Urinary bladder (tissue), 4 donors: Measurements from ENCODE around the gene KCNH2. TPM values are rescaled to one million over a fixed set of nuclear protein-coding genes. Genes with fewer than 3 reads are reported as not detected.

Experiments used
- DNase-seq: peaks from one replicate; pipeline ENCODE4 v3.0.0-alpha.2; 2015; ENCODE audit errors: extremely low spot score
- H3K27ac ChIP-seq: one replicate; pipeline ENCODE4 v1.5.1; 2013; ENCODE audit warnings: low read depth, mild to moderate bottlenecking, moderate library complexity
- H3K36me3 ChIP-seq: one replicate; pipeline ENCODE4 v1.6.1; 2013; ENCODE audit warnings: mild to moderate bottlenecking, moderate library complexity; ENCODE audit not compliant: insufficient read depth
- H3K4me1 ChIP-seq: one replicate; pipeline ENCODE4 v1.6.1; 2013; ENCODE audit warnings: mild to moderate bottlenecking, moderate library complexity; ENCODE audit not compliant: insufficient read depth
- H3K4me3 ChIP-seq: one replicate; pipeline ENCODE4 v1.5.1; 2013; ENCODE audit warnings: low read depth, low read length
- WGBS: extraction: QIAGEN DNeasy Blood & Tissue Kit; methylation state at CpG from one replicate; pipeline ENCODE4 v1.1.7; 2013; 5-methylcytosine and 5-hydroxymethylcytosine counted together
- polyA plus RNA-seq: library from polyadenylated mRNA; stranded (reverse); fragments of 200-250 nt; gene quantifications from one replicate; pipeline ENCODE4 v1.2.3, GENCODE V29; 2013
- total RNA-seq: library from RNA; depleted of rRNA; stranded (reverse); fragments of >200 nt; gene quantifications from one replicate; pipeline ENCODE4 v1.2.3, GENCODE V29; 2014
- donor health status: healthy with polysubstance abuse.
- donor health status: healthy.

KCNH2 gene
- total and polyA plus RNA-seq, 2 donors, result 9.9 to 48.5 TPM

GRCh38 chr7:151008511-151009323 is 30.6 kb upstream of the KCNH2 start:
- Histone ChIP-seq H3K4me1 (no peaks in the 10 kb centered on the region), H3K4me3 (peak overlapping the region; percentile 8), H3K27ac (no peak overlapping the region), H3K36me3 (no peaks in the 10 kb centered on the region)
- 40% methylated on average over 40 of the region's 40 CpGs for WGBS
- no peak for DNase-seq

DNA sequence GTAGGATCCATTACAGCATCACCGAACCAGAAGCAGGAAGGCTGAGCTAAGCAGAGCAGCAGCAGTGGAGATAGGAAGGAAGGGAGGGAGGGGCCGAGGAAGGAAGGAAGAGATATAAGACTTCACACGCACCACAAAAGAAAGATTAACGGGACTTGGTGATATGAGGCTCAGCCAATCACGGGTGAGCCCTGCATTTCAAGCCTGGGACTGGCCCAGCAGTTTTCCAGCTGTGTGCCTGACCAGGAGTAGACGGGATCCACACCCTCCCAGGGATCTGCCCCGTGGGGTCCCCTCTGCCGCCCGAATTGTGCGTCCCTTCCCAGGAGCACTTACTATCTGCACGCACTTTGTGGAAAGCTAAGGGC is 30.0 kb upstream of the KCNH2 start:
- Histone ChIP-seq H3K27ac (no peak overlapping the region), H3K4me1 (no peaks in the 10 kb centered on the region), H3K4me3 (peak overlapping the region; percentile 8), H3K36me3 (no peaks in the 10 kb centered on the region)
- no peak for DNase-seq
- WGBS, result 29% methylated on average over 11 of the region's 11 CpGs

GRCh38 chr7:151007469-151007898 is 29.4 kb upstream of the KCNH2 start:
- Histone ChIP-seq H3K4me1 (no peaks in the 10 kb centered on the region), H3K4me3 (no peak overlapping the region), H3K27ac (no peak overlapping the region), H3K36me3 (no peaks in the 10 kb centered on the region)
- WGBS, result 72% methylated on average over 7 of the region's 7 CpGs
- DNase-seq, result no peak

GRCh38 chr7:151006590-151007300 is 28.6 kb upstream of the KCNH2 start:
- Histone ChIP-seq H3K27ac (no peak overlapping the region), H3K36me3 (no peaks in the 10 kb centered on the region), H3K4me3 (no peak overlapping the region), H3K4me1 (no peaks in the 10 kb centered on the region)
- 88% methylated on average over 23 of the region's 23 CpGs for WGBS
- no peak for DNase-seq

GRCh38 chr7:151005566-151005965 is 27.4 kb upstream of the KCNH2 start:
- WGBS, result 70% methylated on average over 9 of the region's 9 CpGs
- no peak overlapping the region for H3K4me3 ChIP-seq
- no peaks in the 10 kb centered on the region for H3K36me3 ChIP-seq
- H3K4me1 ChIP-seq, result no peaks in the 10 kb centered on the region
- DNase-seq, result no peak
- H3K27ac ChIP-seq, result no peak overlapping the region

DNA sequence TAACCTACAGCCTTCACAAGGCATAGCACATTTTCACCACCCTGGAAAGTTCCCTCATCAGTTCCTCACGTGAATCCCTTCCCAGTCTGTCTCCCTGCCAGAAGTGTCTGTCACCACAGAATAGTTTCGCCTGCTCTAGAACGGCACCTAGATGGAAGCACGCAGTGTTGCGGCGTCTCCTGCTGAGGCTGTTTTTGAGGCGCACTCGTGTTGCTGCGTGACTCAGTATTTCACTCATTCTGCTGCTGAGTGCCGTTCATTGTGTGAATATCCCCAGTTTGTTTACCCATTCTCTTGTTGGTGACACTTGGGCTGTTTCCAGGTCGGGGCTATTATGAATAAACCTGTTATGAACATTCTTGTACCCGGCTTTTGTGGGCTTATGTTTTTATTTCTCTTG is 25.5 kb upstream of the KCNH2 start:
- H3K27ac ChIP-seq, result no peak overlapping the region
- H3K36me3 ChIP-seq, result no peaks in the 10 kb centered on the region
- H3K4me3 ChIP-seq, result no peak overlapping the region
- WGBS, result 72% methylated on average over 12 of the region's 12 CpGs
- no peak for DNase-seq
- no peaks in the 10 kb centered on the region for H3K4me1 ChIP-seq

DNA sequence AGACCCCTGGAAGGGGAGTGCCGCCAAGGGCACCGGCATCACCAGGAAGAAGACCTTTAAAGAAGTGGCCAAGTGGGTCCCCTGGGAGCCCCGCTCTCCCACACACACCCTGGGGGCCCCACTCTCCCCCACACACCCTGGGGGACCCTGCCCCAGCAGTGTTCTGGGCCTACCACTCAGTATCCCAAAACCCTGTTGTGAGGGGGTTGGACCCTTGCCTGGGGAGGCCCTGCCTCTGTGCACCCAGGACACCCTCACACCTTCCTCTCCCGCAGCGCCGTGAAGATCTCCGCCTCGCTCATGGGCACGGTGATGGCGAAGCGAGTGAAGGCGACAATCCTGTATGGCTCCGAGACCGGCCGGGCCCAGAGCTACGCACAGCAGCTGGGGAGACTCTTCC is 23.4 kb upstream of the KCNH2 start:
- WGBS, result 96% methylated on average over 16 of the region's 16 CpGs
- no peak overlapping the region for H3K4me3 ChIP-seq

DNA sequence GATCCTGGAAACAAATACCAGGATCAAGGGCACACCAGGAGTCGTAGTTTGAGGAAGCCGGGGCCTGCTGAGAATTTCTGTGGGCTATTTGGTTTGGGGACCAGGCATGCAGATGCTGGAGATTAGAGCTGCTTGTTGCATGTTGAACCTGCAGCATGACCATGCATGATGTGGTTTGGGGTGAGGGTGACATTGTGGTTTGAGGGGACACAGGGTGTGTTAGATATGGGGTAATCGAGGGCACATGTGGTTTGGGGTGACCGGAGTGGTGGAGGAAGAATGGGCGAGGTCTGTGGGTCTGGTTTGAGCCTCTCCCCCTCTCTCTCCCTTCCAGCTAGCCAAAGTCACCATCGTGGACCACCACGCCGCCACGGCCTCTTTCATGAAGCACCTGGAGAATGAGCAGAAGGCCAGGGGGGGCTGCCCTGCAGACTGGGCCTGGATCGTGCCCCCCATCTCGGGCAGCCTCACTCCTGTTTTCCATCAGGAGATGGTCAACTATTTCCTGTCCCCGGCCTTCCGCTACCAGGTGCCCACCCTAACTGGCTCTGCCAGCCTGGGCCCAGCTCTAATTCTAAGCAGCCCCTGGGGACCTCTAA is 22.9 kb upstream of the KCNH2 start:
- no peak overlapping the region for H3K4me3 ChIP-seq
- H3K4me1 ChIP-seq, result no peaks in the 10 kb centered on the region
- DNase-seq, result no peak
- no peak overlapping the region for H3K27ac ChIP-seq
- WGBS, result 92% methylated on average over 13 of the region's 13 CpGs
- H3K36me3 ChIP-seq, result no peaks in the 10 kb centered on the region

More for the DNA sequence above, 23.4 kb upstream of the KCNH2 start:
- no peak for DNase-seq
- no peak overlapping the region for H3K27ac ChIP-seq
- no peaks in the 10 kb centered on the region for H3K4me1 ChIP-seq
- H3K36me3 ChIP-seq, result no peaks in the 10 kb centered on the region

DNA sequence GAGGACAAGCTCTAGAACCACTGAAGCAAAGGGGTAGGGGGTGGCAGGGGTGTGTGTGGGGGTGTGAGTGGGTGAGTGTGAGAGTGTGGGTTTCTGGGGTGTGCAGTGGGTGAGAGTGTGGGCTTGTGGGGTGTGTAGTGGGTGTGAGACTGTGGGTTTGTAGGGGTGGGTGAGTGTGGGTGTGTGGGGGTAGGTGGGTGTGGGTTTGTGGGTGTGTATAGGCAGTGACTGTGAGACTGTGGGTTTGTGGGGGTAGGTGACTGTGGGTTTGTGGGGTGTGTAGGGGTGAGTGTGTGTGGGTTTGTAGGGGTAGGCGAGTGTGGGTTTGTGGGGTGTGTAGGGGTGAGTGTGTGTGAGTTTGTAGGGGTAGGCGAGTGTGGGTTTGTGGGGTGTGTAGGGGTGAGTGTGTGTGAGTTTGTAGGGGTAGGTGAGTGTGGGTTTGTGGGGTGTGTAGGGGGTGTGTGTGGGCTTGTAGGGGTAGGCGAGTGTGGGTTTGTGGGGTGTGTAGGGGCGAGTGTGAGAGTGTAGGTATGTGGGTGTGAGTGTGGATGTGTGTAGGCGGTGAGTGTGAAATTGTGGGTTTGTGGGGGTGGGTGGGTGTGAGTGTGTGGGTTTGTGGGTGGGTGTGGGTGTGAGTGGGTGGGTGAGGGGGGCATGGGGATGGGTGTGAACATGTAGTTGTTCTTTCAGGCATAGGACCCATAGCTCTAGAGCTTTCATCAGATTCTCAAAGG is 21.5 kb upstream of the KCNH2 start:
- DNase-seq, result no peak
- Histone ChIP-seq H3K27ac (no peak overlapping the region), H3K36me3 (no peaks in the 10 kb centered on the region), H3K4me3 (no peak overlapping the region), H3K4me1 (no peaks in the 10 kb centered on the region)
- 92% methylated on average over 5 of the region's 5 CpGs for WGBS

GRCh38 chr7:150999001-150999400 is 20.9 kb upstream of the KCNH2 start:
- DNase-seq, result no peak
- no peaks in the 10 kb centered on the region for H3K36me3 ChIP-seq
- no peaks in the 10 kb centered on the region for H3K4me1 ChIP-seq
- WGBS, result 92% methylated on average over 12 of the region's 12 CpGs
- H3K27ac ChIP-seq, result no peak overlapping the region
- no peak overlapping the region for H3K4me3 ChIP-seq

GRCh38 chr7:150998341-150998740 is 20.2 kb upstream of the KCNH2 start:
- DNase-seq, result no peak
- Histone ChIP-seq H3K36me3 (no peaks in the 10 kb centered on the region), H3K4me1 (no peaks in the 10 kb centered on the region), H3K4me3 (no peak overlapping the region), H3K27ac (no peak overlapping the region)
- 91% methylated on average over 20 of the region's 20 CpGs for WGBS

DNA sequence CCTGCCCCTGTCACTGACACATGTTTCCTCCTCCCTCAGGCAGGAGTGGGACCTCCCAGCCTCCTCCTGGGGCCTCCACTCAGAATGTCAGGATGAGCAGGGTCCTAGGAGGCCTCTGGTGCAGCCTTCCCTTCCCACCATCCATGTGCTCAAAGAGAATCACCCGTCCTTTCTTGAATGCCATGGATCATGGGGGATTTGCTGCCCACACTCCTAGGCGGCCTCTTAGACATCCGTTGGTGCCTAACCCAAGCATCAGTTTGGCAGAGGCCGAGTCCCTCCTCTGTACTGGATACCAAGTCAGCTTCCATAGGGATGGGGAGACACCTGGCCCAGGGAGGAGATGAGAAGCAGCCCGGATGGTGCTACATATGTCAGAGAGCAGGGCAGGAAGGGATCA is 19.7 kb upstream of the KCNH2 start:
- DNase-seq, result no peak
- H3K4me3 ChIP-seq, result no peak overlapping the region
- H3K4me1 ChIP-seq, result no peaks in the 10 kb centered on the region
- no peaks in the 10 kb centered on the region for H3K36me3 ChIP-seq
- 92% methylated on average over 5 of the region's 5 CpGs for WGBS
- no peak overlapping the region for H3K27ac ChIP-seq

DNA sequence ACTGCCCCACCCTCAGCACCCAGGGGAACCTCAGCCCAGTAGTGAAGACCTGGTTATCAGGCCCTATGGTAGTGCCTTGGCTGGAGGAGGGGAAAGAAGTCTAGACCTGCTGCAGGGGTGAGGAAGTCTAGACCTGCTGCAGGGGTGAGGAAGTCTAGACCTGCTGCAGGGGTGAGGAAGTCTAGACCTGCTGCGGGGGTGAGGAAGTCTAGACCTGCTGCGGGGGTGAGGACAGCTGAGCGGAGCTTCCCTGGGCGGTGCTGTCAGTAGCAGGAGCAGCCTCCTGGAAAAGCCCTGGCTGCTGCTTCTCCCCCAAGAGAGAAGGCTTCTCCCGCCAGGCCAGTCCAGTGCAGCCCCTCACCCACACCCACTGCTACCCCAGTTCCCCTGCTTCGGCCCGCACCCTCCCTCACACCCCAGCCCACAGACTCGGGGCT is 19.0 kb upstream of the KCNH2 start:
- H3K4me3 ChIP-seq, result no peak overlapping the region
- no peak overlapping the region for H3K27ac ChIP-seq
- H3K36me3 ChIP-seq, result no peaks in the 10 kb centered on the region
- no peaks in the 10 kb centered on the region for H3K4me1 ChIP-seq
- no peak for DNase-seq
- WGBS, result 86% methylated on average over 8 of the region's 8 CpGs
